Sigmoid colon (tissue), 7 donors: ENCODE measurements around the gene CLRN3. TPM values are rescaled to one million over a fixed set of nuclear protein-coding genes. Genes with fewer than 3 reads are reported as not detected.

Experiments used
- DNase-seq: peaks from one replicate; pipeline ENCODE4 v3.0.0-alpha.2; 2019
- H3K27ac ChIP-seq, 4 donors: fragments of 200-600 bp; sonication (generic); one replicate each; pipeline ENCODE4 v1.5.1; 2016 to 2019; ENCODE audit warnings: mild to moderate bottlenecking in 1 of 4
- H3K27me3 ChIP-seq, 3 donors: fragments of 200-600 bp; sonication (generic); one replicate each; pipeline ENCODE4 v1.5.1; 2019; ENCODE audit warnings: mild to moderate bottlenecking in 1 of 3
- H3K36me3 ChIP-seq, 4 donors: fragments of 200-600 bp; sonication (generic); one replicate each; pipeline ENCODE4 v1.5.1; 2016 to 2019
- H3K4me1 ChIP-seq, 4 donors: fragments of 200-600 bp; sonication (generic); one replicate each; pipeline ENCODE4 v1.5.1; 2017 to 2019
- H3K4me3 ChIP-seq, 4 donors: fragments of 200-600 bp; sonication (generic); one replicate each; pipeline ENCODE4 v1.5.1; 2017 to 2019; ENCODE audit warnings: mild to moderate bottlenecking in 2 of 4, moderate library complexity in 1 of 4
- H3K9me3 ChIP-seq, 4 donors: fragments of 200-600 bp in 3 of 4; sonication (generic) in 3 of 4; one replicate each; pipeline versions ENCODE4 v1.5.1 to v1.6.1; 2013 to 2019
- CTCF ChIP-seq, 4 experiments: fragments of 450-650 bp in 3 of 4; fragments of 200-600 bp in 1 of 4; IDR thresholded peaks; one replicate each; pipeline ENCODE4 v1.5.1; 2016 to 2019; ENCODE audit warnings: antibody characterized with exemption in 4 of 4, mild to moderate bottlenecking in 3 of 4, moderate library complexity in 2 of 4
- EP300 ChIP-seq, 4 donors: sonication (generic); formaldehyde crosslinking; IDR thresholded peaks; one replicate each; pipeline ENCODE4 v1.6.1; 2017; ENCODE audit warnings: antibody characterized with exemption in 4 of 4
- POLR2A ChIP-seq, 2 donors: fragments of 450-650 bp; IDR thresholded peaks; one replicate each; pipeline ENCODE4 v1.6.1; 2016; ENCODE audit warnings: antibody characterized with exemption in 2 of 2, mild to moderate bottlenecking in 2 of 2, moderate library complexity in 2 of 2
- POLR2AphosphoS5 ChIP-seq, 4 donors: sonication (generic); formaldehyde crosslinking; IDR thresholded peaks; one replicate each; pipeline ENCODE4 v1.6.1; 2017; ENCODE audit warnings: antibody characterized with exemption in 4 of 4
- whole genome bisulfite sequencing, 2 donors: extraction: QIAGEN DNeasy Blood & Tissue Kit; methylation state at CpG; one replicate each; pipeline ENCODE4 v1.1.7; 2013; 5-methylcytosine and 5-hydroxymethylcytosine counted together
- intact Hi-C: fragments of 100-400 bp; cut with DNase I; formaldehyde crosslinking; loops from one replicate; pipeline ENCODE4 v1.15.1; 2023
- polyA plus RNA-seq, 3 donors: library from polyadenylated mRNA; stranded (reverse); fragments of 200-250 nt; gene quantifications; one replicate each; pipeline ENCODE4 v1.2.3, GENCODE V29; 2013
- total RNA-seq, 4 donors: library from RNA; depleted of rRNA; stranded (reverse); fragments of >200 nt; gene quantifications; one replicate each; pipeline ENCODE4 v1.1.0, GENCODE V29; 2016
- donor health status: healthy with polysubstance abuse.
- donor health status: Bipolar disorder and iron deficiency.
- donor health status: healthy.

CLRN3 gene
- total and polyA plus RNA-seq, 7 donors: 37.8 to 88.9 (median 56.2) TPM; not detected in 4

DNA sequence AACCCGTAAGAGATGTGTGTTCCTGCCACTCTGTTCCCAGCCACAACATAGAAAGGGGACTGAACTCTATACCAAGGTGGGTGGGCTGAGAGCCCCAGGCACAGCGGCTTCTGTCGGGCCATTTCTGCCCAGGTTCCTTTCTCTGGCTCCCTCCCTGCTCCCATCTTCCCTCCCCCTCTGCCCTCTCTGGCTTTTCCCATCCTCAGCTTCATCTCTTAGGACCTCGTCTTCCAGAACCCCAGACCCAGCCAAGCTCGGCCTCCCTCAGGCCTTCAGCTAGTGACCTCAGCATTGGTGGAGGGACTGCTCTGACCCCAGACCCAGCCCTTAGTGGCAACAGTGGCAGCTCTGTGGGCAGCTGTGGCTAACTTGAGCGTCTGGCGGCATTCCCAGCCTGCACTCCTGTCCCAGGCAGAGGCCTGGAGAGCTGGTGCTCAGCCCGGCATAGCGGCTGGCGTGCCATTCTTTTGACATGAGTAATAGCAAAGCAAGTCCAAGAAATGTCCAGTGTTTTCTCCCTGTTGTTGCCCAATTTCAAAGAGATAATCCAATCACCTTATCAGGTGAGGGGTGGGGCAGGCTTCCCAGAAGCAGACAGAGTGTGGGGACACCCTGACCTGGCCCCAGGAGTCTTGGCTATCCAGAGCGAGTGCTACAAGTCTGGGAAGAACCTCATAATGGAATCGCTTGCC, 30.1 kb upstream of the CLRN3 start:
- WGBS, 2 donors: 93 to 95% methylated on average over 12 of the region's 12 CpGs

GRCh38 chr10:127922206-127922605, 29.5 kb upstream of the CLRN3 start:
- intact Hi-C loops: no loop called here
- no peak for TF ChIP-seq EP300 (IDR thresholded peaks at IDR 0.05)
- no peak for TF ChIP-seq CTCF (IDR thresholded peaks at IDR 0.05)
- no peak for TF ChIP-seq POLR2A (IDR thresholded peaks at IDR 0.05)
- no peak for TF ChIP-seq POLR2AphosphoS5 (IDR thresholded peaks at IDR 0.05)
- Histone ChIP-seq H3K4me1 (peaks cover 0 to 48% (median 20%) of the 10 kb centered on the region in 4 donors), H3K36me3 (no peaks in the 10 kb centered on the region), H3K27me3 (no peaks in the 10 kb centered on the region), H3K27ac (peak overlapping the region; percentile 38 to 62 (median 56)), H3K4me3 (no peak overlapping the region), H3K9me3 (no peaks in the 10 kb centered on the region)
- WGBS, 2 donors: 95 to 96% methylated on average over 9 of the region's 9 CpGs
- peak; percentile 39 for DNase-seq

More for the DNA sequence above, 30.1 kb upstream of the CLRN3 start:
- Histone ChIP-seq H3K27me3 (no peaks in the 10 kb centered on the region), H3K4me1 (peaks cover 0 to 48% (median 23%) of the 10 kb centered on the region in 4 donors), H3K4me3 (no peak overlapping the region), H3K9me3 (no peaks in the 10 kb centered on the region), H3K36me3 (no peaks in the 10 kb centered on the region), H3K27ac (peak overlapping the region; percentile 38 to 62 (median 56))
- intact Hi-C loops: no loop called here
- peak in 2 of 4 donors; percentile 9 for TF ChIP-seq POLR2AphosphoS5 (IDR thresholded peaks at IDR 0.05)
- no peak for TF ChIP-seq POLR2A (IDR thresholded peaks at IDR 0.05)
- TF ChIP-seq CTCF (IDR thresholded peaks at IDR 0.05): no peak
- DNase-seq: peak; percentile 82

GRCh38 chr10:127921753-127922145, 29.0 kb upstream of the CLRN3 start:
- Histone ChIP-seq H3K27ac (peak overlapping the region in 3 of 4 donors; percentile 38 to 62 (median 60)), H3K36me3 (no peaks in the 10 kb centered on the region), H3K9me3 (no peaks in the 10 kb centered on the region), H3K4me1 (peaks cover 0 to 48% (median 20%) of the 10 kb centered on the region in 4 donors), H3K27me3 (no peaks in the 10 kb centered on the region), H3K4me3 (no peak overlapping the region)
- DNase-seq: peak; percentile 58
- WGBS, 2 donors: 65 to 73% methylated on average over 2 of the region's 2 CpGs
- TF ChIP-seq POLR2A (IDR thresholded peaks at IDR 0.05) (no peak), POLR2AphosphoS5 (IDR thresholded peaks at IDR 0.05) (no peak), EP300 (IDR thresholded peaks at IDR 0.05) (no peak), CTCF (IDR thresholded peaks at IDR 0.05) (no peak)
- intact Hi-C loops: no loop called here

GRCh38 chr10:127921075-127921752, 28.5 kb upstream of the CLRN3 start:
- 93 to 95% methylated on average over 11 of the region's 11 CpGs for WGBS, 2 donors
- TF ChIP-seq POLR2AphosphoS5 (IDR thresholded peaks at IDR 0.05): no peak
- TF ChIP-seq CTCF (IDR thresholded peaks at IDR 0.05): no peak
- no peak for TF ChIP-seq POLR2A (IDR thresholded peaks at IDR 0.05)
- no peak for TF ChIP-seq EP300 (IDR thresholded peaks at IDR 0.05)
- peak overlapping the region in 1 of 4 donors; percentile 38 for H3K27ac ChIP-seq
- no peaks in the 10 kb centered on the region for H3K36me3 ChIP-seq
- peaks cover 0 to 48% (median 20%) of the 10 kb centered on the region in 4 donors for H3K4me1 ChIP-seq
- H3K9me3 ChIP-seq: no peaks in the 10 kb centered on the region
- no peak overlapping the region for H3K4me3 ChIP-seq
- H3K27me3 ChIP-seq: no peaks in the 10 kb centered on the region
- peak; percentile 21 for DNase-seq
- intact Hi-C loops: no loop called here
